IPS DF 4.7 (cell line): ENCODE data around the gene TOMM70.
"Not testable (repeated sequence)": the region's sequence is repeated elsewhere in the genome, so short reads cannot be mapped to it uniquely, and the experiment has no call there.

Experiments
- DNase-seq: peaks from one replicate; pipeline ENCODE4 v3.0.0-alpha.2; 2013; ENCODE audit warnings: low spot score; ENCODE audit errors: extremely low read depth

The TOMM70 gene

DNA sequence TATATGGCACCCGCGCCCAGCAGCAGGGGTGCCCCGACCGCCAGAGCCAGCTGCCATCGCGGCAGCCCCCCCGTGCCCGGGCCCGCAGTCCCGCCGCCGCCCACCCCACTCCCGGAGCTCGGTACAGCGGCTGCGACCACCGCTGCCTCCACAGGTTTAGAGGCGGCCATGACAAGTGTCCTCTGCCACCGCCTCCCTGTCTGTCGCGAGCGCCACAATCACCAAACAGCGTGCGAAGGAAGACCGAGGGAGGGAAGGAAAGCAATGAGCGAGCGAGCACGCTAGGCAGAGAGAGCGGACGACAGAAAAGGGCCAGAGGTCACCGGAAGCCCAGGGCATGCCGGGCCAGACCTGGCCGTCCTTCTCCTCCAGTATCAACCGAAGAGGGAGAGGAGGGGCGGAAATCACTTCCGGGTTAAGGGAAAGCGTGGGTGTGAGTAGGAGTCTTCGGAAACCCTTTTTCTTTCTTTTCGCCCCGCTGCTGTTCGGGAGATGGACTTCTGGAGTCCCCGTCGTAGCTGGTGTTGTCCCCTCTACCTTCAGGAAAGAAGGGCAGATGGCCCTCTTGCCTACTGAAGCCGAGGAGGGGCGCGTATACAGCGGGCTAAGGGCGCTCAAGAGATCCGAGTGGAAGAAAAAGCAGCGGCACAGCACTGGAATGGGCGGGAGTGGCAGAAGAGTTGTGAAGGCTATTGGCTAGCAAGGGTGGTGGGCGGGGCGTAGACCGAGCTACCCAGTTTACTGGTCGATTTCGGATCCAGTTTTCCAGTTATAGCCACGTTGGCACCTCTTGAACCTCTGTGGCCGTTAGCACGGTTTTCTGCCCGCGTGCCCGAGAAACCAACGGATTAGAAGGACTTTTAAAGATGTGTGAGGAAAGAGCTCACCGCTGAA, at the start of gene TOMM70, which contains the start of gene LNP1:
Gene TOMM70, minus strand, starts transcription at position 310 of the 894 bp plus-strand sequence. Its CDS starts 140 bp downstream, at position 170.
Gene LNP1, plus strand, starts transcription at position 760 of the 894 bp plus-strand sequence. CDS start 28,191 bp downstream, outside the sequence.
- DNase-seq: peak; percentile 92

DNA sequence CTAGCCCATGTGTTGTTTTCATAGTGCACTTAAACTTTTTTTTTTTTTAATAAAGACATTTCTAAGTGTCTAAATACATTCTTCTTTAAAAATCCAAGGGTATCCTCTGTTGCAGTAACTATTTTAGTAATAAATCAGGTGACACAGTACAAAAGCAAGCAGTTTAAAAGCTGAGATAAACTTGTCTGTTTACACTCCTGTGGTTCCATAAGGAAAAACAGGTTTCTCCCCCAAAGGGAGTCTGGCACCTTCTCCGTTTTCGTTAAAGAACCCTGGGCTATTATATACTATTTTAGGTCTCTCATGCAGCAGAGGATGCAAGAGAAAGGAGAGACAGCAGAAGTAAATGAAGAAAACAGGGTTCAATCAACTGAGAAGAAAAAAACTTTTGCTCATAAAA, 48.3 kb upstream of the TOMM70 start:
- no peak for DNase-seq

DNA sequence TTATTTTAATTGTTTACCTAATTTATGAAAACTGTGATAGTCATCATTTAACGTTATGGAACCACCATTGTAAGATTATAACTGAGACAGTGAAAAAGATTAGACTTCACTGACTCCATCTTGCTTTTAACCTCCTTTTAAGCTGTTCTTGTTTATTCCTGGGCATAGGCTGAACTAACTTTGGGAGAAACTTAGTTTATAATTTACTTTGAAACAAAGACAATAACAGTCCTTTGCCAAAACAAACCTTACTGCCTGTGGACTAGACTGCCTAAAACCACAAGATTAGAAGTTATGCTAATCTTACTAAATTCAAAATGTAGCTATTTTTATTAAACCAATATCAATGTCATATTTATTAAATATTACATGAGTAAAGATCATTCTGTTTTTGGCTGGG, 47.2 kb upstream of the TOMM70 start:
- DNase-seq: no peak

DNA sequence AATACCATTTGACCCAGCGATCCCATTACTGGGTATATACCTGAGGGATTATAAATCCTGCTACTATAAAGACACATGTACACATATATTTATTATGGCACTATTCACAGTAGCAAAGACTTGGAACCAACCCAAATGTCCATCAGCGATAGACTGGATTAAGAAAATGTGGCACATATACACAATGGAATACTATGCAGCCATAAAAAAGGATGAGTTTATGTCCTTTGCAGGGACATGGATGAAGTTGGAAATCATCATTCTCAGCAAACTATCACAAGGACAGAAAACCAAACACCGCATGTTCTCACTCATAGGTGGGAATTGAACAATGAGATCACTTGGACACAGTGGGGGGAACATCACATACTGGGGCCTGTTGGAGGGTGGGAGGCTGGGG, 46.2 kb upstream of the TOMM70 start:
- DNase-seq: not testable (repeated sequence)

DNA sequence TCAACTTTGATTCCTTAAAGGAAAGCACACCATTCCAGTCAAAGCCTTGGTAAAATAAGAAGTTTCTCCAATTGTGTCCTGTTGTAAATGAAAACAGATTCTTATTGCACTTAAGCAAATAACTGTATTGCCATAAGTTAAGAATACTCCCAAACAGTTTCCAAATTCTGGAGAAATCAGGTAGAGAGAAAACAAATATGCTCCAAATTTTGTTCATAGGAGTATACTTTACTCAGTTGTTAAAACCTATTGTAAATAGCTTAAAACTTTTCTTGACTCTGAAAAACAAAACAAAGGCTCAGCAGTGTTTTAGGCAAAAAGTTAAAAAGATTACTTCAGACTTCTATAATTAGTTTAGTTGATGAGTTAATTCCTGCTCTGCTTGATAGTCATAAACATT, 42.8 kb upstream of the TOMM70 start:
- no peak for DNase-seq

DNA sequence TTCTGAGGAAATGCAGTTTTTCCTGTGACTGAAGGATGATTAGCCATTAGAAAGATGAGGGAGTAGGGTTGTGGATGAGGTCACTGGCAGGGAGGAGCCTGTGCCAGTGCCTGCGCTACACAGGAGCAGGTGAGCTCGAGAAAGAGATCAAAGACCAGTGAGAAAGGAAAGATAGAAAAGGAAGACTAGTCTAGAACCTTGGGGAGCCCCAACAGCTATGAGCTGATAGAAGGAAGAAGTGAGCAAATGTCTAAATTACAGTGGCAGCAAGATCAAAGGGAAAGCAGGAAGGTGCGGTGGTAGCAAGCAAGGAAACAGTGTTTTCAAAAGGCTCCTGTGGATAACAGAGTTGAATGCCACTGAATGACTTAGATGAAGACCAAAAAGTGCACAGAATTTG, 40.0 kb upstream of the TOMM70 start:
- no peak for DNase-seq

DNA sequence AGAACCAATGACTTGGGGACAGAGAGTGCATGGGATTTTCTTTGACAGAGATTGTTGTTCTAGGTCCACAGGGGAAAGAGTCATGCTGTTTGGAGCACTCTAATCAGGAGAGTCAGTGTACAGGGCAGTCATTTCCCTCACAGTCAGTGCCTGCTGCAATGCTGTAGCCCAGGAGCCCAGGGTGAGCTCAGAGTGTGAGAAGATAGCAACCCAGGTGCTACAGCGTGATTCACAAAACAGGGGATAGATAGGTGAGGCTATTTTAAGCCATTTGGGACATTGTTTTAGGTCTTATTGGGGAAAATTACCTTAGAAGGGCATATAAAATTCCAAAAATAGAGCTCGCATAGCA, 37.7 kb upstream of the TOMM70 start:
- DNase-seq: no peak

DNA sequence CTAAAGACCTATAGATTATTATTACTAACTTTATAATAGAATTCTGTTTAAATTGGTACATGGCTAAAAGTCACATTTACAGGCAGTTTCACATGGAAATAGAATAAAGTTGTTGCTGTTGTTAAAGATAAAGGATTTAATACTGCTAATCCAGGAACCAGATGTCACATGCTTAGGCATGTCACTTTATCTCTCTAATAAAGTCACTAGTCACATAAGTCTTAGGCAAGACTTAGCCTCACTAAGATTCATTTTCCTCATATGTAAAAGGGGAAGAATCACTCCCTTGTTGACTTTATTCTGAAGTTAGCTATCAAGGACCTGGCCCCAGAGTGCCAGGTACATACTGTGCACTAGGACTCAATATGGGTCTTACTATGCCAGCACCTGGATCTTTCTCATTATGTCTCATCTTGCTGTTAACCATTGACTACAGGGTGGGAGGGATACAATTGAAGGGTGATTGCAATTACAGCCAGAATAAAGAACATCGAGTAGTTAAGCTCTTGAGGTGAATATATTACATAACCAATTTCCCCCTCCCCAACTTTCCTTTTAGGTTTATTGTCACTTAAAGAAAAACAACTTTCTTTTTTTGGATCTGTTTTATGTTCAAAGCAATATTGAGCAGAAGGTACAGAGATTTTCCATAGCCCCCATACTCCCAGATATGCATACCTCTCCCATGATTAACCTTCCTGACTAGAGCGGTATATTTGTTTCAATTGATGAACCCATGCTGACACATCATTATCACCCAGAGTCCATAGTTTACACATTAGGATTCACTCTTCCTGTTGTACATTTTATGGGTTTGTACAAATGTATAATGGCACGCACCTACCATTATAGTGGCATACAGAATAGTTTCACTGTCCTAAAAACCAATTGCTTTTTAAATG, 37.1 kb upstream of the TOMM70 start:
- DNase-seq: no peak

DNA sequence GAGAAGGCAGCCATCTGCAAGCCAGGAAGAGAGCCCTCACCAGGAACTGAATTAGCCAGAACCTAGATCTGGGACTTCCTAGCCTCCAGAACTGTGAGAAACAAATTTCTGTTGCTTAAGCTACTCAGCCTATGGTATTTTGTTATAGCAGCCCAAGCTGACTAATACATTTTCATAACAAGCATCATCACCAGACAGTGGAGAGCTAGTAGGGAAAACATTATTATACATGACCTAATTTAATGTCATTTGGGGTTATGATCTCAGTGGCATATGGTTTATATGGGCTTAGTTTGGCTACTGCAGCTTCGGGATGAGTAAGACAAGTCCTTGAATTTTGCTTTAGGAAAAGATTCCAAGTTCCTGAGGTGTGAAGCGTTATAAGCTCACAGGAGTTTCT, 36.1 kb upstream of the TOMM70 start:
- no peak for DNase-seq

DNA sequence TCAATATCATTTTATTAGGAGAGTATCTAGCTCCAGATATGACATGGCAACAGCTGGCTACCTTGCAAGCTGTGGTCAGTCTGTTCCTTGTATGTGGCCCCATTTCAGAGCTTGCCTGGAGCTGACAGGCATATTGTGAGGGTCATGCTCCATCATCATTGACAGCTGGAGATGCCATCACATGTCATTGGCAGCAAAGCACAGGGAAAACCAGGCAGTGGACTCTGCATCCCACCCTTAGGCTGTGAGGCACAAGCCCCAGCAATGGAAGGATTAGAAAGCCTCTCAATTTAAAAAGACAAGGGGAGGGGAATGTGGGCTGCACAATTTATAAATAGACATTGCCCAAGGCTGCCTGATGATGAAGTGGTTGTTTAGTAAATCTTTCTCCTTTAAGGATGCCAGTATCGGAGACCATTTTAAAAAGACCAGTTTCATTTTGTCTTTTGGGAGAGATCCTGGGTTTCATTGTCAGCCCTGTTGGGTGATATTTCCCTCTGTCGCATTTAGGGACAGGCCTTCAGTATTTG, 28.4 kb upstream of the TOMM70 start:
- no peak for DNase-seq

DNA sequence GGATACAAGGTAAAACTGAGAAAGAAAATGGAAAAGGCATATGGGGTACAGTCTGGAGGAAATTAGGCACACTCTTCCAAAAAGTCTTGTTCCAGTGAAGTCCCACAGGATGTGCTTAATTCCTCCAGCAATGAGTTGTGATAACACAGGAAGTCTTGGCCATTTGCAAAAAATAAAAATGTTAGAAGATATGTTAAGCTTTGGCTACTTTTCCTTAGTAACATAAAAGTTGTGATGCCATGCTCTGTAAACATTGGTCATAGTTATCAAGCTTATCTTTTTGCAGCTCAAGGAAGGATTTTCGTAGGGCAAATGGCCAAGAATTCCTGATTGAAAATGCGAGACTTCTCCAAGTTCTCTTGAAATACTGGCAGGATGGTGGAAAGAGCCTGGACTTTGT, 26.8 kb upstream of the TOMM70 start:
- no peak for DNase-seq

DNA sequence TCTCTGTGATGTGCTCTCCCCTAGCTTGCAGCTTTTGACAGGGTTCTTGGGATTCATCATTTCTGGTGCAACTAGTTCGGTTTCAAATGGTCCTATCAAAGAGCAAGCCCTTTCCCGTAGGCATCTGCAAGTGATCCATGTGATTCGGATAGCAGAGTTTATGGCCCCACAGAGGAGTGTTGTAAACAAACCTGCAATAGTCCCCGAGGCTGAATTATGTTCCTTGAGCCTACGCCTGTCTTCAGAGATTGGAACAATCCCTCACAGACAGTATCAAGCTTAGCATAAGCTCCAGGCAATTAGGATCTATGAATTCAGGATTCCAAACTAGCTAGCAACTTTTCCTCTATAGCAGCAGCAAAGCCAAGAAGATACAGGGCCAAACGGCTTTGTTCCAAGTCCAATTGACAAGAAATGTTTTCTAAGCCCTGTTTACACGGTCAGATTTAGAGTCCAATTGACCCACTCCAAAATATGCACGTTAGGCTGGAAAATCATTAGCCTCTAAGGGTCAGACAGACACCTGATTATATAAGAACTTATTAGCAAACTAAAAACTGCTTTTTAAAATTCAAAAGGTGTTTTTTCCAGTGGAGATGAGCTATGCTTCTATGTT, 25.3 kb upstream of the TOMM70 start:
- no peak for DNase-seq

DNA sequence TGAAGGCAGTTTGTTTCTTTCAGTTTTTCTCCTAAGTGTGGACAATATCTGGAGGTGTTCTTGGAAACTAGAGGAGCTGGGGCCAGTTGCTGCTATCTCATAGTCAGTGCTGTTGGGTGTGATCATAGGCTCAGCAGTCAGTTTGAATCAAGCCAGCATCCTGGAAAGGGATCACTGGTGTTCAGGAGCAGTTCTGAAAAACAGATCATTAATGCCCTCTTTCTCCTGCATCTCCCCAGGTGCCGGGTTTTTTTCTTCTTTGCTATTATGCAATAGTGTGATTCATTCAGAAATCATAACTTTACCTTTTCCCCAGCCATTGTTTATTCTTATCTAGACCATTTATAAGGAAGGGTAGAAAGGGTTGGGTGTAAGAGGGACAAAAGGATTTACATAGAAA, 24.4 kb upstream of the TOMM70 start:
- no peak for DNase-seq

DNA sequence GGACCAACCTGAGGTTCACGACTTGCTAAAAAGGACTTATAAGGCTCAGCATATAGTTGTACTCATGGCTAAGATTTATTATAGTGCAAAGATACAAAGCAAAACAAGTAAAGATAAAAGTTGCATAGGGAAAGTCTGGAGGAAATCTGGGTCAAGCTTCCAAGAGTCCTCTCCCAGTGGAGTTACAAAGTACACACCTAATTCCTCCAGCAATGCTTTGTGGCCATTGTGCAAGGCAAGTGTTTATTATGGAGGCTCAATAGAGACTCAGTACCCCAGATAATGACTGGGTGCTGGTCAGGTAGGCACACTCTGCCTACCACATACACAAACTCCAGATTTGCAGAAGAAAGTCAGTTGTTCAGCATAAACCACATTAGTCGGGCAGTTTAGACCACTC, 23.4 kb upstream of the TOMM70 start:
- DNase-seq: no peak

DNA sequence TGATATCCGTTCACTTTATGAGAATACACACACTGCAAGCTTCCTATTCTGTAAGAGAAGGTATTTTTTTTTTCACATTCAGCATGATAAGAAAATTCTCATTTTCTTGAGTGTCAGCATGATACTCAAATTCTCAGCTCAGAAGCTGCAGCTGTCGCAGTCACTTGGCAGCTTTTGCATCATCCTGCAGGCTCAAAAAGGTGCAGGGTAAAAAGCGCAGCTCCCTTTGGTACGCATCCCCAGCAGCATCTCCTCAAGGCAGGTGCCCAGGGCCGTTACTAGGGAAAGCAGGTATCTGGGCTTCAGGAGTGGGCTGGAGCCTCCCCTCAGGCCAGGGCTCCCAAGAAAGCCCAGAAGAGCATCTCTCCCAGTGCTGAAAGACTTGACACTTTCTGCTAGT, 22.7 kb upstream of the TOMM70 start:
- no peak for DNase-seq

DNA sequence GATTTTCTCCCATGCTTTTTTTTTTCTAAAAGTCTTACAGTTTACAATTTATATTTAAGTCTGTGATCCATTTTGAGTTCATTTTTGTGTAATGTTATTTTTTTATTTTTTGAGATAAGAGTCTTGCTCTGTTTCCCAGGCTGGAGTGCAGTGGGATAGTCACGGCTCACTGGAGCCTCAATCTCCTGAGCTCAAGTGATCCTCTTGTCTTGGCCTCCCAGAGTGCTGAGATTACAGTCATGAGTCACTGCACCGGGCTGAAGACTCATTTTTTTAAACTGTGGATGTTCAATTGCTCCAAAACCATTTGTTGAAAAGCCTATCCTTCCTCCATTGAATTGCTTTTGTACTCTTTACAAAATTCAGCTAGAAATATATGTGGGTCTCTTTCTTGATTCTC, 20.0 kb upstream of the TOMM70 start:
- no peak for DNase-seq

DNA sequence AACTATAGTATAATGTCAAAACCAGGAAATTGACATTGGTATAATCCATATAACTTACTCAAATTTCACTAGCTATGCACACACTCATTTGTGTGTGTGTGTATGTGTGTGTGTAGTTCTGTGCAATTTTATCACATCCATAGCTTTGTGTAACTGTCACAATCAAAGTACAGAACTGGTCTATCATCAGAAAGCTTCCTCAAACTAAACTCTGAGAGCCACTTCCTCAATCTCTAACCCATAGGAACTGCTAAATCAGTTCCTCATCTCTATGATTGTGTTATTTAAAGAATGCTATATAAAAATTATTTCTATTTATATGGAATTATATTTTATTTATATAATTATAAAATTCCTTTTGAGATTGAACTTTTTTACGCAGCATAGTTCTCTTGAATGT, 18.5 kb upstream of the TOMM70 start:
- no peak for DNase-seq

DNA sequence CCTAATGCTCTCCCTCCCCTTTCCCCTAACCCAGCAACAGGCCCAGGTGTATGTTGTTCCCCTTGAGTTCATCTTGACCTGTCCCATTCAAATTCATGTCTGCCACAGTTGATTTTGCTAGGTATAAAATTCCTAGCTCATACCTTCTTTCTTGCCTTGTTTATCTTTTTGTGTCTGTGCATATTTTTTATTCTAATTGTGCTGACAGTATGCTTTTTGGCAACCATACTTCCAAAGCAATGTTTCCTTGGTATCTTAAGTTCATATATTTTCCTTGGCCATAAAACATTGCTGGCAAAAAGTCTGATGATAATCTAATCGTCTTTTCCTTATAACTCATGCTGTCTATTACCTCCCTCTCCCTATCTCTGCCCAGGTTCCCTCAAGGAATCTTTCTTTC, 16.0 kb upstream of the TOMM70 start:
- no peak for DNase-seq

DNA sequence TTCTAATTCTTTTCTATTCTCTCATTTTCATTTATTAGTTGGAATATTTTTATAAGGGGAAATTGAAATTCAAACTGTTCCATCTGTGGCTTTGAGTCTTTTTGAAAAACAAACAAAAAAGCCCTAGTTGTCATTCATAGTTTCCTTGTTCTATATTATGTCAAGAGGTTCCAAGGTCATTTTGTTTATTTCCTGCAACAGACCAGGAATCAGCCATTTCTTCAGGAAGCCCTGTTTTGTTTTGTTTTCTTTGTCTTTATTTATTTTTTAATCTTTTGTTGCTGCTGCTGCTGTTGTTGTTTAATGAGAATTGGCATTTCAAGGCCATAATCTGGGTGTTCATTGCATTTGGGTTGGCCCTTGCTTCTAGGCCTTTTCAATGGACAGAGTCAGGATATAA, 15.3 kb upstream of the TOMM70 start:
- DNase-seq: no peak

DNA sequence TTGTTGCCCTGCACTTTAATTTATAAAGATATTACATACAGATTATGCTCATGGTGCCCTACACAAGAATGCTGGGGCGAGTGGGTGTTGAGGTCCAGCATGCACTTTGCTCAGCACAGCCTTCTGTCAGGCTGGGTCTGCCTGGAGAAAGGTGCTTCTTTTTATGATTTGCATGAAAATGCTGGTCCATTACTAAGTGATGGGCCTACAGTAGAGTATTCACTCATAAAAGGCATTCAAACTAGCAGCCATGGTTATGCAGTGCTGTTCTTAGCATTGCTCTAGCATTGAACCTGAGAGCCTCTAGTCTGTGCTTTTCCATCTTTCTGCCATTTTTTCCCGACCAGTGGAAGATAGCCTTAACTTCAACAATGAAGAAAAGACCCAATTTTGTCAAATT, 12.7 kb upstream of the TOMM70 start:
- no peak for DNase-seq

DNA sequence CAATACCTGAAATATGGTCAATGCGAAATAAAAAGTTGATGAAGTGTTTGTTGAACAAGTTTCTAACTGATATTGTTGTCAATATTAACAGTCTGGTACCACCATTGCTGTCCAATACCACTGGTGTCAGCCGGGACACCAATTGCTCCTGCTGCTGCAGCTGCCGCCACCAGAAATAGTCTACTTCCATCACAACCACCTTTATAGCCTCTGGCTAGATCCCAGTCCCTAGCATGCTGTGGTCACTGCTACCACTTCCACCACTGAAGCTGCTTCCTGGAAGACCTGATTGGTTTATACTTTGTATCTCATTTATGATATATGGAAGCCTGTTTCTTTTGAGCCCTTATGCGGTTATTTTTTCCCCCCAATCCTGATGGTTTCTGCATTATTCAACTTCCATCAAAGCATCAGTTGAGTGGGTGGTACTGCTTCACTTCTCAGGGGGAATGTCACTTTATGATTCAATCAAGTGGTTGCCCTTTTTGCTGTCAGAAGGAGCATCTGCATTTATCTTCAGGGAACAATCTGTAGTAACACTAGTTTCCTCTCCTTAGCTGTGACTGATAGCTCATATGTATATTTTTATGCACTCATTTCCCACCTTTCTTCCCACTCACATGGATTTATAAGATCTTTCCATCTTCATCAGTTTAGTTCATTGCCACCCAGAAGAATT, 12.2 kb upstream of the TOMM70 start:
- no peak for DNase-seq
